MV-4-11 (cell line): ENCODE data around the gene ARHGEF11.

Source experiments
- DNase-seq: peaks from one replicate; lab custom pipeline; 2025; lab: John Stamatoyannopoulos, UW

ARHGEF11 gene

DNA sequence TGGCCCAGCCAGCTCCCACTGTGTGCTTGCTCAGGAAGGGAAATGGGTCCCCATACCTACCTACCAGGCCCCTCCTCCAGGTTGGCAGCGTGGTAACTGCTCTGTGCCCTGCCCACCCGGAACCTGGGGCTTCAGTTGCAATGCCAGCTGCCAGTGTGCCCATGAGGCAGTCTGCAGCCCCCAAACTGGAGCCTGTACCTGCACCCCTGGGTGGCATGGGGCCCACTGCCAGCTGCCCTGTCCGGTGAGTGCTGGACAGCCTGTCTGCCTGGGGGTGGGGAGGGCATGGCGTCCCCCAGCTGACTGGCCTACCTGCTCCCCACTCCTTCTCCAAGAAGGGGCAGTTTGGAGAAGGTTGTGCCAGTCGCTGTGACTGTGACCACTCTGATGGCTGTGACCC lies 135.9 kb downstream of the ARHGEF11 start:
- no peak for DNase-seq

DNA sequence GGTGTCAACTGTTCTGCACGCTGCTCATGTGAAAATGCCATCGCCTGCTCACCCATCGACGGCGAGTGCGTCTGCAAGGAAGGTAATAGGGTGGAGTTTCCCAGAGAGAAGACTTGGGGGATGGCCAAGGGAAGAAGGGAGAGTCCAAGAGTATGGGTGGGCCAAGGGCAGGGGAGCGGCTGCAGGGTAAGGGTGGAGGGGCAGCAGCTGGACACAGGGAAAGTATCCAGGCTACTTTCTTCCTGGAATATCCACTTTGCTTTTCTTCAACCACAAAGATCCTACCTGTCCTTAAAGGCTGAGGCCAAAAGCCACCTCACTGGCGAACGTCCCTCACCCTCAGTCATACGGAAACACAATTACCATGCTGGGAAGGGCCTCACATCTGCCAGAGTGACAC lies 136.6 kb downstream of the ARHGEF11 start:
- DNase-seq, result no peak

- DNase-seq, result no peak
These were observed 137.0 kb downstream of the ARHGEF11 start for GRCh38 chr1:156908541-156908940.

DNA sequence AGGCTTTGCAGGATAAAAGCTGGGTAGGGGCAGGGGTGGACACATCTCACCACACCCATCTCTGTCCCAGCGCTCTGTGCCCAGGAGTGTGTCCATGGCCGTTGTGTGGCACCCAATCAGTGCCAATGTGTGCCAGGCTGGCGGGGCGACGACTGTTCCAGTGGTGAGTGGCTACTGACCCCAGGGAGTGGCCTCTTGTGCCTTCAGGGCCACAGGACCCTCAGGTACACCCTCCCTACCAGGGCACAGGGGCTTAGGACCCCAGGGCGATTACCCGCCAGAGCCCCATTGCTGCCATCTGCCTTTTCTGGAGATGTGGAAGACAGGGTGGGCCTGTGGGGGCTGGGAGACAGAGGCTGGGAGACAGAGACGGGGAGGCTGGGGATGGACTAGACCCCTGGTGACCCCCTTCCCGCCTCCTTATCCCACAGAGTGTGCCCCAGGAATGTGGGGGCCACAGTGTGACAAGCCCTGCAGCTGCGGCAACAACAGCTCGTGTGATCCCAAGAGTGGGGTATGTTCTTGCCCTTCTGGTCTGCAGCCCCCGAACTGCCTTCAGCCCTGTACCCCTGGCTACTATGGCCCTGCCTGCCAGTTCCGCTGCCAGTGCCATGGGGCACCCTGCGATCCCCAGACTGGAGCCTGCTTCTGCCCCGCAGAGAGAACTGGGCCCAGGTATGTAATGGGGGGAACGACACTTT lies 139.2 kb downstream of the ARHGEF11 start:
- DNase-seq, result no peak

DNA sequence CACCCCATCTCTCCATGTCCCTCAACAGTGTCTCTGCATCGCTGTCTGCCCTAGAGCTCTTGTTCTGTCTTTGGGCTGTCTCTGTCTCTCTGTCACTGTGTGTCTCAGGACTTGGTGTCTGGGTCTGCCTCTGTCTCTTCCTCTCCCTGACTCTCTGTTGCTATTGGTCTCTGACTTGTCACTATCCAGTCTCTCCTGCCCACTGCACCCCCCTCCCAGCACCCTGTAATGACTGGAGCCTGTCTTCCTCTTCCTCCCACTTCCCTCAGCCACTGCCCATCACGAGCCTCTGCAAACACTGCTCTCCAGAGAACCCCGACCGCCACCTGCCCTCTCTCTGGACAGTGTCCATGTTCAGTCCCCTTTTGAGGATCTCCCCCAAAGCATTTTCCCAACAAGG lies 139.9 kb downstream of the ARHGEF11 start:
- peak; percentile 6 for DNase-seq

GRCh38 chr1:156905176-156905575 lies 140.4 kb downstream of the ARHGEF11 start:
- DNase-seq, result no peak

GRCh38 chr1:156904187-156904959 lies 141.2 kb downstream of the ARHGEF11 start:
- no peak for DNase-seq

GRCh38 chr1:156903328-156904091 lies 142.0 kb downstream of the ARHGEF11 start:
- no peak for DNase-seq

- no peak for DNase-seq
These were observed 143.3 kb downstream of the ARHGEF11 start for GRCh38 chr1:156901966-156902915.

GRCh38 chr1:156901590-156901900 lies 144.0 kb downstream of the ARHGEF11 start:
- DNase-seq, result no peak

DNA sequence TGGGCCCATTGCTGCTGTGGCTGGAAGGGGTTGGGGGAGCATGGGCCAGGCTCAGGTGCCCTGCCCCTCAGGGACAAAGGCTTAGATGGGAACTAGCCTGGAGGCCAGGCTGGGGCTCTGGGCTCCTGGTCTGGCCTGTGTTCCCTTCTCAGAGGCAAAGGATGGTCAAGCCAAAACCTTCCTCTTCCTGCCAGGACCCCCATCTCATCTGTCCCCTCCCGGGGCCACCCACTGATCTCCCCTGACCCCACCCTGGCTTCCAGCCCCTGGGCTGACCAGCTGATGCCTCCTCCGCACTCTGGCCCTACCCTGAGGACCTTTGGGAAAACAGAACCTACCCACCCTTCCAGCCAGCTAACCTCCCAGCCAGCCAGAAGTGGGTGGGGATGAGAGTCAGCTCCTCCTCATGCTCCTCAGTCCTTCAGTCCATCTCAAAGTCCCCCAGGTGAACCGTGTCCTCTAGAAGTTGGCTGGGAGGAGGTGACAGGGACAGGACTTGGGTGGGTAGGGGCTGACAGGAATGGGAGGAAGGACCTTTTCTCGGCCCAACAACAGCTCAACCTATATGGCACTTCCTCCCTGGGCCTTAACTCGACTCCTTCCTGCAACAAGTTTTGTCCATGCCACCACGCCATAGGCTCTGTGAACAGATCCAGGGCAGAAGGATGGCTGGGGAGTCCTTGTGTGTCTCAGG lies 144.5 kb downstream of the ARHGEF11 start:
- DNase-seq, result no peak

GRCh38 chr1:156899956-156900718 lies 145.4 kb downstream of the ARHGEF11 start:
- no peak for DNase-seq

- DNase-seq, result no peak
These were observed 146.4 kb downstream of the ARHGEF11 start for GRCh38 chr1:156898971-156899664.

DNA sequence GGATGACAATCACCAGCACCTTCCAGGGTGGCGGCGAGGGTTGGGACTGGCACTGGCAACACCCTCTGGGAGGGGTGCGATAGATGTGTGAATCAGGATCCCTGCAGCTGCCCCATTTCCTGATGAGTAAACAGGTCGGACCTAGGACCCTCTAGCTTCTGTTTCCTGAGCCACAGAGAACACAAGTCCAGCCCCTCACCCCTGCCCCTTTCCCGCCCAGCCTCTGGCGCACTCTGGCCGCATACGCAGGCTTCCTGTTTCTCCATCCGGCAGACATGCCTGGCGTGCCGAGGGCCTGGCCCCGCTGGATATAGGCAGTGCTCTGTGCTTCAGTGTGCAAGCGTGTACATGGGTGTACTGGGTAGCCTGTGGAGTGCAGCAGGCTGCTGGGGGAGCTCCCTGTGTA lies 147.4 kb downstream of the ARHGEF11 start:
- peak; percentile 41 for DNase-seq

GRCh38 chr1:156897078-156897825 lies 148.3 kb downstream of the ARHGEF11 start:
- DNase-seq, result no peak

DNA sequence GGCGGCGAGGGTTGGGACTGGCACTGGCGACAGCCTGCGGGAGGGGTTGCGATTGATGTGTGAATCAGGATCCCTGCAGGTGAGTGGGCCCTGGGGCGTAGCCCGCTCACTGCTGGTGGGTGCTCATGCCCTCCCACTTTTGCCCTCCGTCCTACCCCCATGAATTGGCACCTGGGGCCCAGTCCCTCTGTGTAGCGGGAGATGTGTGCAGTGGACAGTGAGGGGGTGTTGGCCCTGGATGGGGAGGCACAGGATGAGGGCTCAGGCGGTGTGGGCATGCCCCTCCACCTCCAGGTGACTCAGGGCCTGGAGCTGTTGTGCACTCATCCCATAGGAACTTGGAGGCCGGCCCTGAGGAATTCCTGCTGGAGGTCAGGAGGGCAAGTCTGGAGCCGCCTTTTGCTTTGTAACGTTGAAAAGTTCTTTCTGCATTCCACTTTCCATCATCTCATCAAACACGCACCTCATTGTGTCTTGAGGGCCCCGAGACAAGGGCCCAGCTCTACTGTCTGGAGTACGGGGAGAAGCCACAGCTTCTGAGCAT lies 149.0 kb downstream of the ARHGEF11 start:
- DNase-seq, result no peak

DNA sequence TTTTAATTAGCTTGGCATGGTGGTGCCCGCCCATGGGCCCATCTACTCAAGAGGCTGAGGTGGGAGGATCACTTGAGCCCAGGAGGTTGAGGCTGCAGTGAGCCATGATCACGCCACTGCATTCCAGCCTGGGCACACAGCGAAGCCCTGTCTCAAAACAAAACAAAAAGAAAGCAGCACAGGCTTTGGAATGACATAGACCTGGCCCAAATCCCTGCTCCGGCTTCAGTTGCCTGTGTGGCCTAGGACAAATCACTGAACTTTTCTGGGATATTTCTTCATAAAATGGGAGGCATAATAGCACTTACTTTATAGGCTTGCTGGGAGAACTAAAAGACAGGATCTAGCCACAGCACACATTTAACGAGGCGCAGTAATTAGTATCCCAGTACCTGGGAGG lies 149.6 kb downstream of the ARHGEF11 start:
- no peak for DNase-seq

- no peak for DNase-seq
These were observed 150.1 kb downstream of the ARHGEF11 start for GRCh38 chr1:156895455-156895812.
